ENCODE measurements around the gene UBE2L6. TPM values are rescaled to one million over a fixed set of nuclear protein-coding genes. Genes with fewer than 3 reads are reported as not detected.

UBE2L6 gene

DNA sequence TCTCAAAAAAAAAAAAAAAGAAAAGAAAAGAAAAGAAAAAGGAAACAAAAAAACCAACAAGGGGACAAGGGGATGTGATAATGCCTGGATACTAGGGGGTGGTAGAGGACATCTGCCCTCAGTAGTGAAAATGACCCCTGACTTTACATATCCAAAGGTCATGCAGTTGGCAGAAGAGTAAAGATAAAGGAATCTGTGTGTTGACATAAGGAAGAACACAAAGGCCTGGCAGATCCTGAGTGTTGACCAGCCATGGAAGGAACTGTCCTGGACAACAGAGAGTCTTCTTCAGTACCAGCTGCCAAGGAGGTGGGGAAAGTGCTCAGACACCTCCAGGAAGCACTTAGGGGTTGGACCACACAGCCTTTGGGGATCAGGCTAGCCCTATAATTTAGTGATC, 64.6 kb downstream of the UBE2L6 start:
- H3K23ac ChIP-seq (ENCODE audit: low read length in 2 of 2) = no peak overlapping the region
- no peaks in the 10 kb centered on the region for H3K27me3 ChIP-seq (ENCODE audit: control insufficient read depth in 1 of 2, insufficient read depth in 1 of 2, low read length in 2 of 2)
- H3K4me2 ChIP-seq (ENCODE audit: low read length, poor library complexity, severe bottlenecking) = no peak overlapping the region
- no peak overlapping the region for H3K18ac ChIP-seq (ENCODE audit: low read depth in 1 of 2, low read length in 2 of 2)
- peaks cover 5% of the 10 kb centered on the region for H3K4me1 ChIP-seq (ENCODE audit: control insufficient read depth, insufficient read depth, low read depth, low read length)
- no peak overlapping the region for H3K4me3 ChIP-seq (ENCODE audit: insufficient read depth in 1 of 2, low read depth in 1 of 2, low read length in 2 of 2)
- H4K91ac ChIP-seq (ENCODE audit: low read length) = no peak overlapping the region
- no peak overlapping the region for H4K8ac ChIP-seq (ENCODE audit: low read length)
- DNase-seq = no peak
- H3K36me3 ChIP-seq (ENCODE audit: control insufficient read depth in 1 of 2, insufficient read depth in 2 of 2, low read depth in 1 of 2, low read length in 2 of 2) = peaks cover 0 to 20% of the 10 kb centered on the region in 2 experiments
- no peak overlapping the region for H2BK120ac ChIP-seq (ENCODE audit: low read depth, low read length)
- H2BK15ac ChIP-seq (ENCODE audit: low read depth, poor library complexity, severe bottlenecking) = no peak overlapping the region
- H2AK5ac ChIP-seq (ENCODE audit: low read length, severe bottlenecking) = no peak overlapping the region
- H3K14ac ChIP-seq (ENCODE audit: low read length in 2 of 2) = no peak overlapping the region
- H3K9ac ChIP-seq (ENCODE audit: low read length) = no peak overlapping the region
- H3K4ac ChIP-seq (ENCODE audit: low read depth in 1 of 2, low read length in 2 of 2) = no peak overlapping the region
- peaks cover 2% of the 10 kb centered on the region for H3K79me1 ChIP-seq (replicated peaks; ENCODE audit: low read length, poor library complexity, severe bottlenecking)
- no peak overlapping the region for H3K27ac ChIP-seq (ENCODE audit: low read length, poor library complexity, severe bottlenecking)
- H2BK5ac ChIP-seq (ENCODE audit: low read depth, low read length, poor library complexity, severe bottlenecking) = no peak overlapping the region
- no peak overlapping the region for H2BK12ac ChIP-seq (ENCODE audit: low read length in 2 of 2)
- H2AFZ ChIP-seq (ENCODE audit: low read depth, low read length) = no peak overlapping the region
- H3K9me3 ChIP-seq (ENCODE audit: control insufficient read depth, low read length) = no peaks in the 10 kb centered on the region

DNA sequence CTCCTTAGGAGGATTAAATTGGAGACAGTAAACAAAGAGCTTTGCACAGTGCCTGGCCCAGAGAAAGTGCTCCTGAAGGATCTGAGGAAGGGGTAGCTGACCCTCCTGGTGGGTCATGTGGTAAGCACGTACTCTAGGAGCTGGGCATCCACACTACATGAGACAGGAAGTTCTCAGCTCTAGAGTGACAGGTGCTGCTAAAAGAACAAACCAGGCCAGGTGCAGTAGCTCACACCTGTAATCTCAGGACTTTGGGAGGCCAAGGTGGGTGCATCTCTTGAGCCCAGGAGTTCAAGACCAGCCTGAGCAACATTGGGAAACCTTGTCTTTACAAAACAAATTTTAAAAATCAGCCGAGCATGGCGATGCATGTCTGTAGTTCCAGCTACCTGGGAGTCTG, 65.1 kb downstream of the UBE2L6 start:
- H3K36me3 ChIP-seq (ENCODE audit: control insufficient read depth in 1 of 2, insufficient read depth in 2 of 2, low read depth in 1 of 2, low read length in 2 of 2) = peaks cover 0 to 23% of the 10 kb centered on the region in 2 experiments
- no peak overlapping the region for H3K9ac ChIP-seq (ENCODE audit: low read length)
- H2BK120ac ChIP-seq (ENCODE audit: low read depth, low read length) = no peak overlapping the region
- no peak overlapping the region for H2BK5ac ChIP-seq (ENCODE audit: low read depth, low read length, poor library complexity, severe bottlenecking)
- H3K4me2 ChIP-seq (ENCODE audit: low read length, poor library complexity, severe bottlenecking) = no peak overlapping the region
- H3K9me3 ChIP-seq (ENCODE audit: control insufficient read depth, low read length) = no peaks in the 10 kb centered on the region
- no peaks in the 10 kb centered on the region for H3K27me3 ChIP-seq (ENCODE audit: control insufficient read depth in 1 of 2, insufficient read depth in 1 of 2, low read length in 2 of 2)
- no peak overlapping the region for H3K4ac ChIP-seq (ENCODE audit: low read depth in 1 of 2, low read length in 2 of 2)
- peak overlapping the region in 1 of 2 experiments; percentile 37 for H3K23ac ChIP-seq (ENCODE audit: low read length in 2 of 2)
- H2BK12ac ChIP-seq (ENCODE audit: low read length in 2 of 2) = no peak overlapping the region
- H4K91ac ChIP-seq (ENCODE audit: low read length) = no peak overlapping the region
- H4K8ac ChIP-seq (ENCODE audit: low read length) = no peak overlapping the region
- H3K18ac ChIP-seq (ENCODE audit: low read depth in 1 of 2, low read length in 2 of 2) = no peak overlapping the region
- H3K14ac ChIP-seq (ENCODE audit: low read length in 2 of 2) = no peak overlapping the region
- H3K4me3 ChIP-seq (ENCODE audit: insufficient read depth in 1 of 2, low read depth in 1 of 2, low read length in 2 of 2) = no peak overlapping the region
- H2BK15ac ChIP-seq (ENCODE audit: low read depth, poor library complexity, severe bottlenecking) = no peak overlapping the region
- DNase-seq = no peak
- H3K79me1 ChIP-seq (replicated peaks; ENCODE audit: low read length, poor library complexity, severe bottlenecking) = peaks cover 2% of the 10 kb centered on the region
- H2AK5ac ChIP-seq (ENCODE audit: low read length, severe bottlenecking) = no peak overlapping the region
- no peak overlapping the region for H2AFZ ChIP-seq (ENCODE audit: low read depth, low read length)
- WGBS = 97% methylated on average over 3 of the region's 3 CpGs
- H3K4me1 ChIP-seq (ENCODE audit: control insufficient read depth, insufficient read depth, low read depth, low read length) = peaks cover 5% of the 10 kb centered on the region
- no peak overlapping the region for H3K27ac ChIP-seq (ENCODE audit: low read length, poor library complexity, severe bottlenecking)

DNA sequence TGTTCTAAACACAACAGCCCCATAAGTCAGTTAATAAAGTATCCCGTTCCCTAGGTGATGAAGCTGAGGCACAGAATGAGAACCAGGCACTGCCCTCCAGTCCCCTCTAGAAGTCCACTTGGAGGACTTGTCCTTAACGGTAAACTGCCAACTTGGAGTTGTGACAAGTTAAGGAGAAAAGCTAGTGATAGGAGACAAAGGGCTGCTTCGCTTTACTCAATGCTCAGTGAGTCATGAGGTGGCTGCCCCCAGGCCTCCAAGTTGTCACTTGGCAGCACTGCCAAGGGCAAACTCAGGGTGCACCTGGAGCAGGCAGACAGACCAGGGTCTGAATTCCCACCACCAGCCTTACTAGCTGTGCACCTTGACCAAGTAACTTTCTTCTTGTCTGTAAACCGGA, 65.5 kb downstream of the UBE2L6 start:
- no peak for DNase-seq
- 90% methylated on average over 4 of the region's 4 CpGs for WGBS
- H4K91ac ChIP-seq (ENCODE audit: low read length) = no peak overlapping the region

More for the DNA sequence above, 65.5 kb downstream of the UBE2L6 start:
- no peaks in the 10 kb centered on the region for H3K9me3 ChIP-seq (ENCODE audit: control insufficient read depth, low read length)
- peaks cover 0 to 28% of the 10 kb centered on the region in 2 experiments for H3K36me3 ChIP-seq (ENCODE audit: control insufficient read depth in 1 of 2, insufficient read depth in 2 of 2, low read depth in 1 of 2, low read length in 2 of 2)
- no peak overlapping the region for H4K8ac ChIP-seq (ENCODE audit: low read length)
- H3K79me1 ChIP-seq (replicated peaks; ENCODE audit: low read length, poor library complexity, severe bottlenecking) = peaks cover 2% of the 10 kb centered on the region
- no peak overlapping the region for H2BK120ac ChIP-seq (ENCODE audit: low read depth, low read length)
- no peak overlapping the region for H2AFZ ChIP-seq (ENCODE audit: low read depth, low read length)
- no peaks in the 10 kb centered on the region for H3K27me3 ChIP-seq (ENCODE audit: control insufficient read depth in 1 of 2, insufficient read depth in 1 of 2, low read length in 2 of 2)
- H2BK15ac ChIP-seq (ENCODE audit: low read depth, poor library complexity, severe bottlenecking) = no peak overlapping the region
- H3K4me3 ChIP-seq (ENCODE audit: insufficient read depth in 1 of 2, low read depth in 1 of 2, low read length in 2 of 2) = no peak overlapping the region
- no peak overlapping the region for H2AK5ac ChIP-seq (ENCODE audit: low read length, severe bottlenecking)
- H3K9ac ChIP-seq (ENCODE audit: low read length) = no peak overlapping the region
- H3K4me2 ChIP-seq (ENCODE audit: low read length, poor library complexity, severe bottlenecking) = no peak overlapping the region
- H3K14ac ChIP-seq (ENCODE audit: low read length in 2 of 2) = no peak overlapping the region
- peaks cover 5% of the 10 kb centered on the region for H3K4me1 ChIP-seq (ENCODE audit: control insufficient read depth, insufficient read depth, low read depth, low read length)
- no peak overlapping the region for H3K18ac ChIP-seq (ENCODE audit: low read depth in 1 of 2, low read length in 2 of 2)
- H2BK12ac ChIP-seq (ENCODE audit: low read length in 2 of 2) = no peak overlapping the region
- no peak overlapping the region for H2BK5ac ChIP-seq (ENCODE audit: low read depth, low read length, poor library complexity, severe bottlenecking)
- no peak overlapping the region for H3K4ac ChIP-seq (ENCODE audit: low read depth in 1 of 2, low read length in 2 of 2)
- no peak overlapping the region for H3K27ac ChIP-seq (ENCODE audit: low read length, poor library complexity, severe bottlenecking)
- H3K23ac ChIP-seq (ENCODE audit: low read length in 2 of 2) = no peak overlapping the region

Small RNA genes within 50 kb of the gene (small RNA-seq; reads per million reads assigned to genes)
- not detected for gene RN7SL605P (ENCODE audit: low read depth)

Measured in mesenchymal stem cell (in vitro differentiated cells and primary cell).